Transverse colon (tissue), 4 donors: ENCODE results near the gene KRTAP29-1. TPM values are rescaled to one million over a fixed set of nuclear protein-coding genes. Genes with fewer than 3 reads are reported as not detected.

Experiments used
- DNase-seq: peaks from one replicate; pipeline ENCODE4 v3.0.0-alpha.2; 2019
- H3K27ac ChIP-seq, 4 donors: fragments of 200-600 bp; sonication (generic); 2 replicates each; pipeline ENCODE4 v1.5.1; 2016 to 2018; ENCODE audit warnings: inconsistent platforms in 4 of 4
- H3K27me3 ChIP-seq: fragments of 200-600 bp; sonication (generic); 2 replicates; pipeline ENCODE4 v1.5.1; 2017; ENCODE audit warnings: inconsistent platforms
- H3K36me3 ChIP-seq, 4 donors: fragments of 200-600 bp; sonication (generic); 2 replicates each; pipeline ENCODE4 v1.5.1; 2017 to 2019; ENCODE audit warnings: inconsistent platforms in 4 of 4
- H3K4me1 ChIP-seq, 4 donors: fragments of 200-600 bp; sonication (generic); 2 replicates each; pipeline ENCODE4 v1.5.1; 2017 to 2020; ENCODE audit warnings: inconsistent platforms in 4 of 4
- H3K4me3 ChIP-seq, 4 donors: fragments of 200-600 bp; sonication (generic); 1 replicate in 1 of 4; 2 replicates in 3 of 4; pipeline versions ENCODE4 v1.5.1 to v1.6.1; 2017 to 2019; ENCODE audit warnings: inconsistent platforms in 4 of 4
- H3K9me3 ChIP-seq, 2 donors: fragments of 200-600 bp; sonication (generic); 2 replicates each; pipeline ENCODE4 v1.5.1; 2017 to 2019; ENCODE audit warnings: inconsistent platforms in 2 of 2
- CTCF ChIP-seq, 5 experiments: fragments of 200-600 bp in 3 of 5; fragments of 450-650 bp in 2 of 5; sonication (generic) in 3 of 5; IDR thresholded peaks; 1 replicate in 2 of 5; 2 replicates in 3 of 5; pipeline ENCODE4 v1.5.1; 2016 to 2017; ENCODE audit warnings: antibody characterized with exemption in 5 of 5, inconsistent platforms in 3 of 5, mild to moderate bottlenecking in 2 of 5, moderate library complexity in 1 of 5
- EP300 ChIP-seq: sonication (generic); formaldehyde crosslinking; IDR thresholded peaks from one replicate; pipeline ENCODE4 v1.6.1; 2017; ENCODE audit warnings: antibody characterized with exemption, low read depth
- POLR2A ChIP-seq: fragments of 450-650 bp; IDR thresholded peaks from one replicate; pipeline ENCODE4 v1.6.1; 2016; ENCODE audit warnings: antibody characterized with exemption, mild to moderate bottlenecking, moderate library complexity
- POLR2AphosphoS5 ChIP-seq, 3 donors: sonication (generic); formaldehyde crosslinking; IDR thresholded peaks; one replicate each; pipeline ENCODE4 v1.6.1; 2016; ENCODE audit warnings: antibody characterized with exemption in 3 of 3
- WGBS, 2 donors: methylation state at CpG; one replicate each; pipeline ENCODE4 v1.1.5; 2018; ENCODE audit warnings: low coverage in 1 of 2; 5-methylcytosine and 5-hydroxymethylcytosine counted together
- in situ Hi-C, 4 donors: fragments of 200-750 bp; cut with MboI; loops; one replicate each; pipeline versions ENCODE4 v1.15.0 to v1.15.1; 2017; ENCODE audit warnings: low sequenced_read_pairs in 3 of 4, low pct_ligation_motif_present in 1 of 4, low pct_unique_long_range_greater_than_20kb in 1 of 4
- intact Hi-C: fragments of 100-400 bp; cut with DNase I; formaldehyde crosslinking; loops from one replicate; pipeline ENCODE4 v1.15.1; 2023; ENCODE audit warnings: low total_unique reads
- total RNA-seq, 4 donors: library from RNA; depleted of rRNA; stranded (reverse); fragments of >200 nt; gene quantifications; one replicate each; pipeline ENCODE4 v1.1.0, GENCODE V29; 2016

The KRTAP29-1 gene
- total RNA-seq, 4 donors from 2014 or later = not detected

GRCh38 chr17:41333836-41334235 is 31.2 kb upstream of the KRTAP29-1 start:
- WGBS, 2 donors = 95 to 100% methylated on average over 1 to 3 of the region's 3 CpGs
- H3K27ac ChIP-seq = no peak overlapping the region

GRCh38 chr17:41333098-41333497 is 30.4 kb upstream of the KRTAP29-1 start:
- TF ChIP-seq EP300 = no peak
- no peak for TF ChIP-seq CTCF (IDR thresholded peaks at IDR 0.05)
- TF ChIP-seq POLR2AphosphoS5 (IDR thresholded peaks at IDR 0.05) = no peak
- Histone ChIP-seq H3K4me3 (no peak overlapping the region), H3K36me3 (no peaks in the 10 kb centered on the region), H3K9me3 (no peaks in the 10 kb centered on the region), H3K4me1 (no peaks in the 10 kb centered on the region), H3K27me3 (no peaks in the 10 kb centered on the region), H3K27ac (no peak overlapping the region)
- DNase-seq = no peak
- intact Hi-C loops (no loop called here), in situ Hi-C loops (loop anchor here in 1 of 4 donors (25.0 kb wide), 1 partner anchor 521 kb away; the partner anchor contains the start of gene KRT10)
- 90% methylated on average over 5 of the region's 5 CpGs; no CpG with 5 or more reads in 1 of the 2 donors for WGBS, 2 donors

More at GRCh38 chr17:41333836-41334235, 31.2 kb upstream of the KRTAP29-1 start:
- no peaks in the 10 kb centered on the region for H3K9me3 ChIP-seq
- H3K27me3 ChIP-seq = no peaks in the 10 kb centered on the region
- no peak overlapping the region for H3K4me3 ChIP-seq
- H3K4me1 ChIP-seq = no peaks in the 10 kb centered on the region
- intact Hi-C loops (no loop called here), in situ Hi-C loops (loop anchor here in 1 of 4 donors (25.0 kb wide), 1 partner anchor 522 kb away; the partner anchor contains the start of gene KRT10)
- H3K36me3 ChIP-seq = no peaks in the 10 kb centered on the region
- no peak for DNase-seq
- no peak for TF ChIP-seq POLR2A
- no peak for TF ChIP-seq POLR2AphosphoS5 (IDR thresholded peaks at IDR 0.05)
- no peak for TF ChIP-seq EP300
- no peak for TF ChIP-seq CTCF (IDR thresholded peaks at IDR 0.05)

DNA sequence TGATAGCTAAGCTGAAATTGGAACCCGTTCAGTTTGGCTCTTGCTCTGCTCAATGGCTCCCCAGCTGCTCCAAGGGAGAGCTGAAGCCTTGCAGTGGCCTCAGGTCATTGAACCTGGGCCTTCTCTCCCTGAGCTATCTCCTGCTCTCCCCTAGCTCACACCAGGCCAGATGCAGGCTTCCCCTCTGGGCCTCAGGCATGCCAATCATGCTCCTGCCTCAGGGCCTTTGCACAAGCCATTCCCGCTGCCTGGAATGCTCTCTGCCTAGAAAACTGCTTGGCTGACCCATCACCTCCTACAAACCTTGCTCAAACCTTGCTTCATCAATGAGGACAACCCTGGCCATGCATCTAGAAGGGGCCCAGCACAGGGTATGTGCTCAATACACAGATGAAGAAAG is 29.6 kb upstream of the KRTAP29-1 start:
- Histone ChIP-seq H3K27me3 (no peaks in the 10 kb centered on the region), H3K36me3 (no peaks in the 10 kb centered on the region), H3K4me1 (no peaks in the 10 kb centered on the region), H3K27ac (no peak overlapping the region), H3K4me3 (no peak overlapping the region), H3K9me3 (no peaks in the 10 kb centered on the region)
- no peak for DNase-seq
- intact Hi-C loops (no loop called here), in situ Hi-C loops (loop anchor here in 1 of 4 donors (25.0 kb wide), 1 partner anchor 520 kb away; the partner anchor contains the start of gene KRT10)
- TF ChIP-seq POLR2A = no peak
- TF ChIP-seq EP300 = no peak
- no peak for TF ChIP-seq POLR2AphosphoS5 (IDR thresholded peaks at IDR 0.05)
- no peak for TF ChIP-seq CTCF (IDR thresholded peaks at IDR 0.05)
- 63% methylated on average over 2 of the region's 2 CpGs; no CpG with 5 or more reads in 1 of the 2 donors for WGBS, 2 donors

- TF ChIP-seq CTCF (IDR thresholded peaks at IDR 0.05) (no peak), POLR2A (no peak)
- Histone ChIP-seq H3K4me1 (no peaks in the 10 kb centered on the region), H3K36me3 (no peaks in the 10 kb centered on the region), H3K4me3 (no peak overlapping the region), H3K27ac (no peak overlapping the region), H3K9me3 (no peaks in the 10 kb centered on the region), H3K27me3 (no peaks in the 10 kb centered on the region)
- in situ Hi-C loops (loop anchor here in 1 of 4 donors (25.0 kb wide), 1 partner anchor 519 kb away; the partner anchor contains the start of gene KRT10), intact Hi-C loops (no loop called here)
- WGBS, 2 donors = 74% methylated on average over 7 of the region's 7 CpGs; no CpG with 5 or more reads in 1 of the 2 donors
- no peak for DNase-seq
These were observed 29.0 kb upstream of the KRTAP29-1 start for GRCh38 chr17:41331606-41332005.
